HG03342 (cell line): Measurements from ENCODE around the gene BBS5.
"Not testable (repeated sequence)": the region's sequence is repeated elsewhere in the genome, so short reads cannot be mapped to it uniquely, and the experiment has no call there.

ENCODE experiments used
- ATAC-seq: cut with Tn5 transposase; IDR thresholded peaks from one replicate; pipeline ENCODE4 v1.9.1; 2021; ENCODE audit warnings: mild to moderate bottlenecking, moderate library complexity; ENCODE audit not compliant: unreplicated experiment

BBS5 gene

DNA sequence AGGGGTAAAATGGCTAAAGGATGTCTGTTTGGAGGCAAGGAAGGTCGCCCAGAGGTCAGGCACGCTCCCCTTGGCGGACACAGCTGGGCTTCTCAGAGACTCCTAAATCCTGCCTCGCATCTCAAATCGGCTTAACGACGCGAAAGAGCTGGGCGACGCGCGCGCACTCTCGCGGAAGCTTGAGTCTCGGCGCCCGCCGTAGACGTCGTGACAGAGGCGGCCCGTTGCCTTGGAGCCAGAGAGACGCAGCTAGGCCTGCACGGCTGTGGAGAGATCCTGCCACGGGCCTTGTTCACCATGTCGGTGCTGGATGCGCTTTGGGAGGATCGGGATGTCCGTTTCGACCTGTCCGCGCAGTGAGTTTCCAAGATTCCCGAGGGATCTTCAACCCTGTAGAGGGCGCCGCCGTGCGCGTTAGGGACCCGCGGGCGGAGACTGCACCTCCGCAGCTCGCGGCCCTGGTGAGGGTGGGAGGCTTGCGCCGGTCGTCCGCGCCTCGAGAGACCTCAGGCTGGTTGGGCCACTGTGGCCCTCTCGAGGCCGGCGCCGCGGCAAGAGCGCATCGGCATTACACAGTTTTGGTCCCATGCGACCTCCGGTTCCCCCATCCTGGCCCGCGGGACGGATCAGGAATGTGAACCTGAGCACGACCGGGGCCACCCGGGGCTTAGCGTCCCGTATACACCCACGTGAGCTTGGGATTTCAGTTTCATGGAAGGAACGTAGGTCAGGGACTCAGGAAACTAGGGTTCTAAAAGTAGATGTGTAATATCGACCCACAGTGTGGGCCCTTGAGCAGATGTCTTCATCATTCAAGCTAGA lies at the start of gene BBS5:
Gene BBS5 (plus strand): TSS at position 238 of the 822 bp plus-strand sequence. CDS start 60 bp downstream, at position 298.
- peak; percentile 96 for ATAC-seq

DNA sequence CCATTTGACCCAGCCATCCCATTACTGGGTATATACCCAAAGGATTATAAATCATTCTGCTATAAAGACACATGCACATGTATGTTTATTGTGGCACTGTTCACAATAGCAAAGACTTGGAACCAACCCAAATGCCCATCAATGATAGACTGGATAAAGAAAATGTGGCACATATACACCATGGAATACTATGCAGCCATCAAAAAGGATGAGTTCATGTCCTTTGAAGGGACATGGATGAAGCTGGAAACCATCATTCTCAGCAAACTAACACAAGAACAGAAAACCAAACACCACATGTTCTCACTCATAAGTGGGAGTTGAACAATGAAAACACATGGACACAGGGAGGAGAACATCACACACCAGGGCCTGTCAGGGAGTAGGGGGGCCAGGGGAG lies 47.5 kb upstream of the BBS5 start:
- not testable (repeated sequence) for ATAC-seq

DNA sequence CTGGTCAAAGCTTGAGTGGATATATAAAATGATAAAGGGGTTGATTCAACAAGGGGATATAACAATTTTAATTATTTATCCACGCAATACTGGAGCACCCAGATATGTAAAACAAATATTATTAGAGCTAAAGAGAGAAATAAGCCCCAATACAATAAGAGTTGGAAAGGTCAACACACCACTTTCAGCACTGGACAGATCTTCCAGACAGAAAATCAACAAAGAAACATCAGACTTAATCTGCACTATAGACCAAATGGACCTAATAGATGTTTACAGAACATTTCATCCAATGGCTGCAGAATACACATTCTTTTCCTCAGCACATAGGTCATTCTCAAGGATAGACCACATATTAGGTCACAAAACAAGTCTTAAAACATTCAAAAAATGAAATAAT lies 45.1 kb upstream of the BBS5 start:
- not testable (repeated sequence) for ATAC-seq

DNA sequence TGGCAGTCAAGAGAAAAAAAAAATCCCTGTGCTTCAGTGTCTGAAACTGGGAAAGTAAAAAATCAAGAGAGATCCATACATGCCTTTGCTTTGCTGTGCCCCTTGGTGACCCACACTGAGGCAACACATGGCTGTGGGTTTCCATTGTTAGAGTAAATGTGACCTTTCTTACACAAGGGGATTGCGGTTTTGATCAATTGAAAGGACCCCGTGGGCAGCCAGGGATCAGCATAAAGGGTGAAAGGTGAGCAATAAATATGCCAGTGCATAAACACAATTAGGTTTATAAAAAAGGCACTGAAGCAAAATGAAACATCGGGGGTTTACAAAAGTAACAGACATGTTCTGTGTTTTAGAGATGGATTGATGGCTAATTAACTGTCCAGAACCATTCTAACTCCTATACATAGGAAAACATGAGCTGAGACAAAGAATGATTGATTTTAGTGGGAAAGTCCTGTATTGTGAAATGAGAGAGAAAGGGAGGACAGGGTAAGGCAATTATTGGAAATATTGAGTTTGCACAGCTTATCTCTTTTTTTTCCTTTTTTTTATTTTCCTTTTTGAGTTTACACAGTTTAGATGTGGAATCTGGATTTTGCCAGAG lies 40.7 kb upstream of the BBS5 start:
- no peak for ATAC-seq

- no peak for ATAC-seq
These were observed 39.4 kb upstream of the BBS5 start for GRCh38 chr2:169439900-169440299.

GRCh38 chr2:169446452-169446851 lies 32.8 kb upstream of the BBS5 start:
- ATAC-seq = no peak

GRCh38 chr2:169448316-169448715 lies 31.0 kb upstream of the BBS5 start:
- ATAC-seq = no peak

DNA sequence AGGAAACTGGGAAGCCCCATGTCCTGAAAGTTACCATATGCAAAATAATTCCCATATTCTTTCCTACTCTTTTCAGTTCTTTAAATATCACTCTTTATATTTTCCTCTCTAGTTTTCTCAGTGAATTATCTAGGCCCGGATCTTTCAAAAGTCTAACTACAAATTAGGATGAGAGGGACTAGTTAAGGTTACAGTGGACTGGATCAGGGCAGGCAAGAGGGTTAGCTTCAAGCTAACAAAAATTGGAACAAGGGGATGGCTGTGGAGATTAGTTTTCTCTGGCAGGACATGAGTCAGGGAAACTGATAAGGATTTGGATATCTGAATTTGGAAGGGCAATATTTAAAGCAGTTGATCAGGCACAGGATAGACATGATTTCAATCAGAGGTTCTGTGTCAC lies 30.4 kb upstream of the BBS5 start:
- no peak for ATAC-seq

GRCh38 chr2:169452080-169452479 lies 27.2 kb upstream of the BBS5 start:
- ATAC-seq = no peak

DNA sequence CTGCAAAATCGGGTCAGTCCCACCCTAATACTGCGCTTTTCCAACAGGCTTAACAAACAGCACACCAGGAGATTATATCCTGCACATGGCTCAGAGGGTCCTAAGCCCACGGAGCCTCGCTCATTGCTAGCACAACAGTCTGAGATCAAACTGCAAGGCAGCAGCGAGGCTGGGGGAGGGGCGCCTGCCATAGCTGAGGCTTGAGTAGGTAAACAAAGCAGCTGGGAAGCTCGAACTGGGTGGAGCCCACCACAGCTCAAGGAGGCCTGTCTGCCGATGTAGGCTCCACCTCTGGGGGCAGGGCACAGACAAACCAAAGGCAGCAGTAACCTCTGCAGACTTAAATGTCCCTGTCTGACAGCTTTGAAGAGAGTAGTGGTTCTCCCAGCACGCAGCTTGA lies 26.2 kb upstream of the BBS5 start:
- ATAC-seq = not testable (repeated sequence)

DNA sequence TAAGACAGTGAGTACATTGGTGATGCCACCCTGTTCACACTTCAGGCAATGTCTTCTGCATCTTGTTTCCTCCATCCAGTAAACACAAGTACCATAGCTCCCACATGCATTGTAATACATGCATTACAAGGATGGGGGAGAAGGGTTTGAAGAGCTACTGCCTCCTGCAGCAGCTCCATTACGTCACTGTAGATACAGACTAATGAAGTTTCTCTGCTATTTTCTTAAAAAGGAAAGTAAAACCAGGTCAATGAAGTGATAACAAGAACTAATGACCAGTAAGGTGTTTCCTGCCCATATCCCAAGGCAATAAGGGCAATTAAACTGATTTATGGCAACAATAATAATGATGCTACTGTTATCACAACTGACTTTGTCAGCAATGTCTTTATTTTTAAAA lies 18.2 kb upstream of the BBS5 start:
- ATAC-seq = no peak

- no peak for ATAC-seq
These were observed 16.2 kb upstream of the BBS5 start for GRCh38 chr2:169462896-169463695.

GRCh38 chr2:169464466-169464865 lies 14.8 kb upstream of the BBS5 start:
- ATAC-seq = no peak

DNA sequence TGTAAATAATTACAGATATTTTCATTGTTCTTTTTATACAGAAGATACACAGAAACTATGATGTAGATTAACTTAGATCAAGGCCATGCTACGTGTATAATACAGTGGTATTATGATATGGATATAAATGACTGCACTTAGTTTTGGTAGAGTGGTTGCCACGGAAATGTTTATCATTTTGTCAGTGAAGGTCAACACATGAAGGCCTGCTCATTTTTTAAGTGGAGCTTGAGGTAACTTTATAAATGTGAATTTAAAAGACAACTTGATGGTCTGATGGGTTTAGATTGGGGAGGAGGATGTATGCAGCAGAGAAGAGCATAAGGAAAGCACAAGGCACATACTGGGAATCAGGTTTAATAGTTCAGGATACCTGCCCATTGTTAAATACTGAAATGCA lies 14.4 kb upstream of the BBS5 start:
- ATAC-seq = peak; percentile 51

- no peak for ATAC-seq
These were observed 10.5 kb upstream of the BBS5 start for GRCh38 chr2:169468841-169469240.

DNA sequence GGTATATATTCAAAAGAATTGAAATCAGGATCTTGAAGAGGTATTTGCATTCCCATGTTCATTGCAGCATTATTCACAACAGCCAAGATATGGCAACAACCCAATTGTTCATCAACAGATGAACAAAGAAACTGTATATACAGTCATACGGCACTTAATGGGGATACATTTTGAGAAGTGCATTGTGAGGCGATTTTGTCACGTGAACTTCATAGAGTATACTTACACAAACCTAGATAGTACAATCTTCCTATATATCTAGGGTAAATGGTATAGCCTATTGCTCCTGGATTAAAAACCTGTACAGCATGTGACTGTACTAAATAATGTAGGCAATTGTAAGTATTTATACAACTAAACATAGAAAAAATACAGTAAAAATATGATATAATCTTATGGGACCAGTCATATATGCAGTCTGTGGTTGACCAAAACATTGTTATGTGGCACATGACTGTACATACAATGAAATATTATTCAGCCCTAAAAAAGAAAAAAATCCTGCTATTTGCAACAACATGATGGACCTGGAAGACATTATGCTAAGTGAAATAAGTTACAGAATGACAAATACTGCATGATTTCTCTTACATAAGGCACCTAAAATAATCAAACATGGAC lies 9.2 kb upstream of the BBS5 start:
- no peak for ATAC-seq

GRCh38 chr2:169472249-169472648 lies 7.0 kb upstream of the BBS5 start:
- no peak for ATAC-seq

DNA sequence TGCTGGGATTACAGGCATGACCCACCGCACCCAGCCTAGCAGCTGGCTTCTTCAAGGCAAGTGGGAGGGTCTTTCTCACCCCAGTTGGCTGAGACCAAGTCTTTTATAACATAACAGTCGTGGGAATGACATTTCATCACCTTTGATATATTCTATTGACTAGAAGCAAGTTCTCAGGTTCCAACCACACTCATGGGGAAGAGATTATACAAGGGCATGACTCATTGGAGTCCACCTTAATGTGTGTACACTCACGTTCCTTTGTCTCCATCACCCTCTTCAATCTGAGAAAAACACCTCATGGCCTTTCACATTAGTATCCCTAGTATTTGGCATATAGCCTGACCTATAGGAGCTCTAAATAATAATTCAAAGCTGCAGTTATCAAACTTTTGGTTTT lies 2.8 kb upstream of the BBS5 start:
- no peak for ATAC-seq

GRCh38 chr2:169478339-169478738 lies 955 bp upstream of the BBS5 start:
- ATAC-seq = no peak

DNA sequence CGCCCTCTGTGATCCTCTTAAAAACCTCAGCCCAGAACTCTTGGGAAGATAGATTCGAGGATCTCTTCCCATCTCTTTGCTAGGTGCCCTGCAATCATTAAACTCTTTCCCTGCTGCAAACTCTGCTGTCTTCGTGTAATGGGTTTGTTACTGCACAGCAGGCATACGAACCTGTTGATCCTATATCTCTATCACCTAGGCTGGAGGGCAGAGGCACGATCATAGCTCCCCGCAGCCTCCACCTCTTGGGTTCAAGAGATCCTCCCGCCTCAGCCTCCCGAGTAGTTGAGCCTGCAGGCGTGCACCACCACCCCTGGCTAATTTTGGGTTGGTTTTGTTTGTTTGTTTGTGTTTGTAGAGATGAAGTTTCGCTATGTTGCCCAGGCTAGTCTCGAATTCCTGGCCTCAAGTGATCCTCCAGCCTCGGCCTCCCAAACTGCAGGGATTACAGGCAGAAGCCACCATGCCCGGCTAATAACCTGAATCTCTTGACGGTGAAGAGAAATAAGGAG lies 493 bp upstream of the BBS5 start:
- ATAC-seq = no peak

- no peak for ATAC-seq
These were observed 778 bp downstream of the BBS5 start for GRCh38 chr2:169480079-169480465.
